GM12872 (cell line): ENCODE data around the gene ELN.

Experiments
- CTCF ChIP-seq: IDR thresholded peaks from 3 replicates; pipeline ENCODE4 v1.5.1; 2011; ENCODE audit warnings: low read depth, mild to moderate bottlenecking, low read length, moderate library complexity; ENCODE audit not compliant: insufficient read depth

ELN gene

DNA sequence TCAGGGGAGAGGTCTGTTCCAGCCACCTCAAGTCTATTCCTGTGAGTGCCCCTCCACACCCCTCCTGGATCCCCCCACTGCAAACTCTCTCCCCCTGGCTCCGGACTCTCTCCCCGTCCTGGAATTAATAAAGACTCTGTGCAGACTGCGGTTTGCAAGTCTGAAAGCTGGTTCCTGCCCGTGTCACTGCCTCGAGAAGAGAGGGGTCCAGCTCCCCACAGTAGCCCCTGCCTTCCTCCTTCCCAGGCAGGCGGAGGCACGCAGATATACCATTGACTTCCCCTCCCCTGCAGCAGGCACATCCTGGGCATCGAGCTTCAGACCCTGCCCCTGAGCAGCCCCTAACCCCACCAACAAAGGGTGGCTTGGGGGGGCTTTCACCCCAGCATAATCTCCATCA lies 2.2 kb upstream of the ELN start:
- no peak for TF ChIP-seq CTCF

DNA sequence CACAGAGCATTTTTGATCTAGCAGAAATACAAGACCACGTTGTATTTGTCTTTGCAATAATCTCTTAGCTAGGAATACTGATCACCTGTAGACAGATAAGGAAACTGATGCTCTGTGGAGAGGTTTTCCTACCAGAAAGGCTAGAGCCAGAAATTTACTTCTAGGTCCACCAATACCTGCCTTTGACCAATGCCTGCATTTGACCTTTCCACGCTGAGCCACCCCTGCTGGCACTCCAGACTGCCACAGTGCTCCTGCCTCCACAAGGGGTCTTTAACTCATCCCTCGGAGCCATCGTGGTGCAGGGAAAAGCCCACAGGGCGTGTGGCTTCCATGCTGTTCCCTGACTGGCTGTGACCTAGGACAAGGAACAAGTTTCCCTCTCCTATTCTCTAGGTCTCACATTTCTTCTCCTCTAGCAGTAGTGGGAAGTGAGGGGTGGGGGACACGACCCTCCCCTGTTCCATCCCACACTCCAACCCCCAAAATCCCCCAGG lies 1.5 kb upstream of the ELN start:
- no peak for TF ChIP-seq CTCF

GRCh38 chr7:74026903-74027682 lies 880 bp upstream of the ELN start:
- peak; percentile 92 for TF ChIP-seq CTCF

GRCh38 chr7:74028321-74028838 lies 407 bp downstream of the ELN start:
- no peak for TF ChIP-seq CTCF

DNA sequence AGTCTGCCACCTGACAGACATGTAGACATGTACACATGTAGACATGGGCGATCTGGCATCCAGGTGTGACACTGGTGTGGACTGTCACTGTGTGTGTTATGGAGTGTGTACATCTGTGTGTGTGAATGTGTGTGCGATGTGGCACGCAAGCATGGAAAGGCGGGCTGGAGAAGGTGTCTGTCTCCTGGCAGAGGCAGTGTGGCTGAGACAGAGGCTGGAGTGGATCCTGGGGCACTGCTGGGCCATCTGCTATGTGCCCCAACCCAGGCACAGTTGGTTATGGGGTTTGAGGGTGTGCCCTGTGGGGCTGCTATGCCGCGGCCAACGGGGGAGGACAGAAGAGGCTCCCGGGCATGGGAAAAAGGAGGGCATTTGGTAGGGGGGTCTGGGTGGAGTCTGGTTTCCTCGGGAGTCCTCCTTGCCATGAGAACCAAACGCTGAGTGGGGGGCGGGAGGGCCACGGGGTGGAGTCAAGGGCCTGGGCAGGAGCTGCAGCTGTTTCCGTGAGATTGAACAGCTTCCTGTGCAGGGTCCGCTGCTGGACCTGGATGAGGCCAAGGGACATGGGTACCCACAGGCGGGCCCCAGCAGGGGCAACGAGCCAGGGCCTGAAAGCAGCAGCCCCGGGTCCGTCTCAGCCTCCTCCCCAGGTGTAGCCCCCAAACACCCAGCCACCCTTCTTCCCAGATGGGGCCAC lies 1.3 kb downstream of the ELN start:
- no peak for TF ChIP-seq CTCF

DNA sequence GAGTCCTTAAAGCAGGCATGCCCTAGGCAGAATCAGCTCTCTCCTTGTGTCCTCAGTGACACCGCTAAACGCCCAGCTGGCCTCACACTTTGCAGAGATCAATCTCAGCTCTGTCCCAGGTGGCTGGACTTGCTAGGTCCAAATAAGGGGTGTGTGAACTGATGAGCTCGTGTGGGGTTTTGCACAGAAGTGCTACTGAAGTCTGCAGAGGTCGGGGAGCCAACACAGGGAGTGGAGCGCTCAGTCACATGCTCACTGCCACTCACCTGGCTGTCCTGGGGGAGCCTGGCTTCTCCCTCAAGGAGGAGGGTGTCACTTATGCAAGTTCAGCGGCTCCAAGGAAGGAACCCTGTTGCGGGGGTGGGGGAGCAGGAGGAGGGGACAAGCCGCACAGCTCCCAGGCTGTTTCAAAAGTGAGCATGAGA lies 2.0 kb downstream of the ELN start:
- TF ChIP-seq CTCF = no peak

DNA sequence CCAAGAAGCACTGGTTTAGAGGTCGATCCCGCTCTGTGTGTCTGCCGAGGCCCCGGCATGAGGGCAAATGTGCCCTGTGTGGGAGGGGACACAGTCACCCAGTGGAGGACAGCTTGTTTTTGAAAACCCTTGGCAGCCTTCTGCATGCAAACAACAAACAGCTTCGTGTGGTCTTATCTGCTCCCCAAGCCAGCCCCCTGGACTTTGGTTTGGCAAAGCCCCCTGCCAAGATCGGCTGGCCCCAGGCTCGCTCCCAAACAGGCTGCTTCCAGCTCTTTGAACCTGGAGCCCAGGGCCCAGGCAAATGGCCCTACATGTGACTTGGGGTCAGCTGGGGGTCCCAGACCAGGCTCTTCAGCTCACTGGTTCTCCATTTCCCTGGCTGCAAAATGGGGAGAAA lies 2.9 kb downstream of the ELN start:
- no peak for TF ChIP-seq CTCF
